ENCODE results near the gene ANKS1B. TPM values are rescaled to one million over a fixed set of nuclear protein-coding genes. Genes with fewer than 3 reads are reported as not detected.
"Not testable (repeated sequence)": the region's sequence is repeated elsewhere in the genome, so short reads cannot be mapped to it uniquely, and the experiment has no call there.

The ANKS1B gene
- total RNA-seq, 2 experiments from 2014 or later = not detected

DNA sequence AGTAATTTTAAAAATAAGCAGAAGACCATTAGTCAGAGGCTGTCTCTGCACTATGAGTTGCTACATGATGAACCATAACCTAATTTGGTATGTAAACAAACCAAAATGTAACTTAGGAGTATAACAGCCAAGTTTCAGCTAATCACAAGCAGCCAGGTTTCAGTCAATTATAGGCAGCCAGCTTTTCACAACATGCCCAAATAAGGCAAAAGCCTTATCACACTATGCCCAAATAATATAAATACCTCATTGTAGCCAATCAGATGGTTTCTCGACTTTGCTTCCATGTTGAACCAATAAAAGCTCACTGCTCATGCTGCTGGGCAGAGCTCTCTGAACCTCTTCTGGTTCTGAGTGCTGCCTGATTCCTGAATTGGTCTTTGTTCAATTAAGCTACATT lies 298.6 kb downstream of the ANKS1B start:
- H3K4me3 Mint-ChIP-seq = no peak overlapping the region
- no peaks in the 10 kb centered on the region for H3K4me1 Mint-ChIP-seq
- H3K27ac Mint-ChIP-seq = no peak overlapping the region
- no peaks in the 10 kb centered on the region for H3K36me3 Mint-ChIP-seq
- DNase-seq = no peak
- H3K9me3 Mint-ChIP-seq = peaks cover 8% of the 10 kb centered on the region
- no peaks in the 10 kb centered on the region for H3K27me3 Mint-ChIP-seq

- Mint-ChIP-seq H3K4me1 (no peaks in the 10 kb centered on the region), H3K9me3 (no peaks in the 10 kb centered on the region), H3K27ac (no peak overlapping the region), H3K4me3 (no peak overlapping the region), H3K36me3 (no peaks in the 10 kb centered on the region), H3K27me3 (no peaks in the 10 kb centered on the region)
- no peak for DNase-seq
Observed at GRCh38 chr12:99680276-99680675, 304.5 kb downstream of the ANKS1B start.

- H3K36me3 Mint-ChIP-seq = no peaks in the 10 kb centered on the region
- no peak overlapping the region for H3K27ac Mint-ChIP-seq
- no peak overlapping the region for H3K4me3 Mint-ChIP-seq
- peaks cover 4% of the 10 kb centered on the region for H3K9me3 Mint-ChIP-seq
- DNase-seq = no peak
- no peaks in the 10 kb centered on the region for H3K27me3 Mint-ChIP-seq
- no peaks in the 10 kb centered on the region for H3K4me1 Mint-ChIP-seq
Observed at GRCh38 chr12:99670635-99671034, 314.1 kb downstream of the ANKS1B start.

- no peaks in the 10 kb centered on the region for H3K27me3 Mint-ChIP-seq
- H3K4me1 Mint-ChIP-seq = no peaks in the 10 kb centered on the region
- no peak overlapping the region for H3K4me3 Mint-ChIP-seq
- H3K9me3 Mint-ChIP-seq = no peaks in the 10 kb centered on the region
- no peak overlapping the region for H3K27ac Mint-ChIP-seq
- no peaks in the 10 kb centered on the region for H3K36me3 Mint-ChIP-seq
- DNase-seq = no peak
Observed at GRCh38 chr12:99658671-99659349, 325.9 kb downstream of the ANKS1B start.

DNA sequence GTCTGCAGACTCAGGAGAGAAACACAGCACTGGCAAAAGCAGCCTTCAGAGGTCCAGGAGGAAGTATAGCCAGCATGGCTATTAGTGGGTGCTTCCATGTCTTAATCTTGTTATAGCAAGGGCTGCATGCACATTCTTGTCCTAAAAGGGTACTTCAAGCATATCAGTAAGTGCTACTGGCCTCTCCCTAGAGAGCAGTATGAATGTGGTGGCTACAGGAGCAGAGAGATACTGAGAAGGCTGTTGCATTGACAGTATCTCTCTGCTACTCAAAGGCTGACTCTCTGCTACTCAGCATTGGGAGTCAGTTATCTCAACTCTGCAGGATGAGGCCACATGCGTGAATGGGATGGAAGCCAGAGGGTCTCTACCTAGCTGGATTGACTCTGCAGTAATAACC lies 335.2 kb downstream of the ANKS1B start:
- Mint-ChIP-seq H3K4me1 (no peaks in the 10 kb centered on the region), H3K27ac (no peak overlapping the region), H3K4me3 (no peak overlapping the region), H3K36me3 (no peaks in the 10 kb centered on the region), H3K9me3 (no peaks in the 10 kb centered on the region), H3K27me3 (no peaks in the 10 kb centered on the region)
- DNase-seq = no peak

DNA sequence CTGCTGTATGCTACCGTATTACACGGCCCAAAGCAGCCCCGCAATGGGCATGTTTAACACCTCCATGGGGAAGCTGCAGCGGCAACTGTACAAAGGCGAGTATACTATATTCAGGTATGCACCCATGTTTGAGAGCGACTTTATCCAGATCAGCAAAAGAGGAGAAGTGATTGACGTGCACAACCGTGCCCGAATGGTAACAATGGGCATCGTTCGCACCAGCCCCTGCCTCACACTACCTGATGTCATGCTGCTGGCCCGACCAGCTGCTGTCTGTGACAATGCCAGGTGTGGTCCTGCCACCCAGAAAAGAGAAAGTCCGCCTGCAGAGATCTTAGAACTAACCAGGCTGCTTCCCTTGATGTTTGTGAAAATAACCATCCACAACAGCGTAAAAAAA lies 336.6 kb downstream of the ANKS1B start:
- H3K4me1 Mint-ChIP-seq = no peaks in the 10 kb centered on the region
- H3K36me3 Mint-ChIP-seq = no peaks in the 10 kb centered on the region
- no peaks in the 10 kb centered on the region for H3K27me3 Mint-ChIP-seq
- no peak overlapping the region for H3K4me3 Mint-ChIP-seq
- DNase-seq = no peak
- H3K9me3 Mint-ChIP-seq = no peaks in the 10 kb centered on the region
- H3K27ac Mint-ChIP-seq = no peak overlapping the region

GRCh38 chr12:99647453-99647852 lies 337.3 kb downstream of the ANKS1B start, which contains the start of gene GARIN6:
GARIN6 (plus strand) TSS chr12:99647753; CDS start chr12:99648175, 422 bp downstream.
- no peak within 1 kb of the TSS for H3K4me3 Mint-ChIP-seq
- H3K36me3 Mint-ChIP-seq = no peaks in the 10 kb centered on the region
- no peaks in the 10 kb centered on the region for H3K4me1 Mint-ChIP-seq
- no peak within 1 kb of the TSS for H3K27ac Mint-ChIP-seq
- no peak for DNase-seq
- no peaks in the 10 kb centered on the region for H3K27me3 Mint-ChIP-seq
- no peaks in the 10 kb centered on the region for H3K9me3 Mint-ChIP-seq

DNA sequence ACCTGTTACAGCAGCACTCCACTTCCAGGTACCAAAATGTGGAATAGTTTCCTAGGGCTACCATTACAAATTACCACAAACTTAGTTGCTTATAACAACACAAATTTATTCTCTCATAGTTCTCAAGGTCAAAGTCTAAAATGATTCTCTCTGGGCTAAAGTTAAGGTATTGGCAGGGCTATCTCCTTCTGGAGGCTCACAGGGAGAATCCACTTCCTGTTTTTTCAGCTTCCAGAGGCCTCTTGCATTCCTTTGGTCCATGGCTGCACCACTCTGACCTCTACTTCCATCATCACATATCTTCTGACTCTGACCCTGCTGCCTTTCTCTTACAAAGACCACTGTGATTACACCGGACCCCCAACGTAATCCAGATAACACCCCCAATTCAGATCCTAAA lies 340.1 kb downstream of the ANKS1B start:
- no peak overlapping the region for H3K4me3 Mint-ChIP-seq
- no peaks in the 10 kb centered on the region for H3K36me3 Mint-ChIP-seq
- H3K9me3 Mint-ChIP-seq = peaks cover 1% of the 10 kb centered on the region
- H3K27ac Mint-ChIP-seq = no peak overlapping the region
- DNase-seq = no peak
- no peaks in the 10 kb centered on the region for H3K27me3 Mint-ChIP-seq
- no peaks in the 10 kb centered on the region for H3K4me1 Mint-ChIP-seq

DNA sequence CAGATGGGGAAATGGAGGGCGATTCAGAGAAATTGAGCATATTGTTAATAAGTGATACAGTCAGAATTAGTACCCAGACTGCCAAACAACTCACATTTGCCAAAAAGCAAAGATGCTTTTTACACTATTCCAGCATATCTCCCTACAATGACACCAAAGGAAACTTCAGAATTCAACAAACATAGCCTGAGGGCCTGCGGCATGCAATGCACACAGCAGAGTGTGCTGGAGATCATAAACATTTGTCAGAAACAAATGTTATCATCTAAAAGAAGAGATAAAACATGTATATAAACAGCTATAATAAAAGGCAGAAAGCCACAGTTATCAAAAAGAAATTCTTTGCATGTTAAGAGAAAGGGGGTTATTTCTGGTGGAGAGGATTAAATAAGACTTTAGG lies 357.3 kb downstream of the ANKS1B start:
- H3K9me3 Mint-ChIP-seq = no peaks in the 10 kb centered on the region
- no peaks in the 10 kb centered on the region for H3K36me3 Mint-ChIP-seq
- no peak overlapping the region for H3K4me3 Mint-ChIP-seq
- no peak overlapping the region for H3K27ac Mint-ChIP-seq
- H3K4me1 Mint-ChIP-seq = no peaks in the 10 kb centered on the region
- no peak for DNase-seq
- H3K27me3 Mint-ChIP-seq = no peaks in the 10 kb centered on the region

DNA sequence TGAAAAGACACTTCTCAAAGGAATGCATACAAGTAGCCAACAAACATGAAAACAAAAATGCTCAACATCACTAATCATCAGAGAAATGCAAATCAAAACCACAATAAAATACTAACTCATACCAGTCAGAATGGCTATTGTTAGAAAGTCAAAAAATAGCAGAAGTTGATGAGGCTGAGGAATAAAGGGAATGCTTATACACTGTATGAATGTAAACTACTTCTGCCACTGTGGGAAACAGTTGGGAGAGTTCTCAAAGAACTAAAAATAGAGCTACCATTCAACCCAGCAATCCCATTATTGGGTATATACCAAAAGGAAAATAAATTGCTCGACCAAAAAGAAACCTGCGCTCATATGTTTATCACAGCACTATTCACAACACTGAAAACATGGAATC lies 360.1 kb downstream of the ANKS1B start:
- H3K27me3 Mint-ChIP-seq, DNase-seq, H3K36me3 Mint-ChIP-seq, H3K27ac Mint-ChIP-seq, H3K4me1 Mint-ChIP-seq, H3K4me3 Mint-ChIP-seq: not testable (repeated sequence)
- peaks cover 13% of the 10 kb centered on the region for H3K9me3 Mint-ChIP-seq

GRCh38 chr12:99620159-99620479 lies 364.6 kb downstream of the ANKS1B start:
- no peak for DNase-seq
- no peak overlapping the region for H3K27ac Mint-ChIP-seq
- H3K27me3 Mint-ChIP-seq = no peaks in the 10 kb centered on the region
- H3K9me3 Mint-ChIP-seq = peaks cover 13% of the 10 kb centered on the region
- no peaks in the 10 kb centered on the region for H3K4me1 Mint-ChIP-seq
- H3K36me3 Mint-ChIP-seq = no peaks in the 10 kb centered on the region
- H3K4me3 Mint-ChIP-seq = no peak overlapping the region

- Mint-ChIP-seq H3K4me1 (no peaks in the 10 kb centered on the region), H3K4me3 (no peak overlapping the region), H3K36me3 (no peaks in the 10 kb centered on the region), H3K9me3 (peaks cover 13% of the 10 kb centered on the region), H3K27me3 (no peaks in the 10 kb centered on the region), H3K27ac (no peak overlapping the region)
- DNase-seq = no peak
Observed at GRCh38 chr12:99619389-99620158, 365.2 kb downstream of the ANKS1B start.

DNA sequence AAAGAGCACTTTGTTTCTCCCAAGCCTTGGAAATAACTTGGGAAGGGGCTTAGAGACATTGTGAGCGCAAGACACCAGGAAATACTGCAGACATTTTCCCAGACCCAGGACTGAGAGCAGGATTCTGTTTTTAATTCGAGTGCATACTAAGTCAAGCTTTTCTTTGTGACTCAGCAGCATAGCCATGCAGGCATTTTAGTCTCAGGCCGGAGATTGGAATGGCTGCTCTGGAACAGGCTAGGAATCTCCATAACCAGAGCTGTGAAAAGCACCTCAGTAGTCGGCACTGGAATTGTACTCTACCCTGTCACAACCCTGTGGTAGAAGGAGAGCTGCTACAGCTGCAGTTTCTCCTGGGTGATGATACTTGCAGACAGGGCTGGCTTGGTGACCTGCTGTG lies 366.1 kb downstream of the ANKS1B start:
- no peak for DNase-seq
- H3K4me1 Mint-ChIP-seq = no peaks in the 10 kb centered on the region
- H3K36me3 Mint-ChIP-seq = no peaks in the 10 kb centered on the region
- no peak overlapping the region for H3K27ac Mint-ChIP-seq
- peaks cover 13% of the 10 kb centered on the region for H3K9me3 Mint-ChIP-seq
- no peaks in the 10 kb centered on the region for H3K27me3 Mint-ChIP-seq
- no peak overlapping the region for H3K4me3 Mint-ChIP-seq

DNA sequence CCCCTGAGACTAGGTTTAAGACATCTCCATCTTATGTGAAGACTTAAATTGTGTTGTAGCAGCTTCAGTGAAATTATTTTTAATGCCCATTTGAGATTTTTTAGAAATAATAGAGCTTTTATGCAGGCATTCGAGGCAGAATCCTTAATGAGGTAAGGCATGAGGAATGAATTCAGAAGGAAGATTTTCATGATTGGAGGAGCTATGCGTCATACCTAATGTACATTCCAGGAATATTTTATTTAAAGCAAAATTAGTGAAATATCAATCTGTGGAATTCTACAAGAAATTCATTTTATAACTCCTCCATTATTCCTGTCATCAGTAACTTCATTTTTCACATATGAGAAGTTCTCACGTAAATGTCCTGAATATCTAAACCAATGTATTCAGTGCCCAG lies 373.1 kb downstream of the ANKS1B start:
- no peaks in the 10 kb centered on the region for H3K36me3 Mint-ChIP-seq
- no peak for DNase-seq
- H3K4me1 Mint-ChIP-seq = no peaks in the 10 kb centered on the region
- H3K9me3 Mint-ChIP-seq = no peaks in the 10 kb centered on the region
- H3K27me3 Mint-ChIP-seq = no peaks in the 10 kb centered on the region
- no peak overlapping the region for H3K4me3 Mint-ChIP-seq
- no peak overlapping the region for H3K27ac Mint-ChIP-seq

- Mint-ChIP-seq H3K4me1 (no peaks in the 10 kb centered on the region), H3K4me3 (no peak overlapping the region), H3K27ac (no peak overlapping the region), H3K9me3 (no peaks in the 10 kb centered on the region), H3K27me3 (no peaks in the 10 kb centered on the region), H3K36me3 (no peaks in the 10 kb centered on the region)
- DNase-seq = no peak
Observed at GRCh38 chr12:99611117-99611516, 373.6 kb downstream of the ANKS1B start.
